ENCODE data around the gene TNIK.

Gene TNIK

GRCh38 chr3:171234298-171235010, 225.8 kb downstream of the TNIK start:
- Histone ChIP-seq H3K36me3 (ENCODE audit: insufficient read depth, low read length) (no peaks in the 10 kb centered on the region), H3K4me2 (ENCODE audit: low read length) (no peak overlapping the region), H3K27ac (ENCODE audit: low read depth, low read length, poor library complexity, severe bottlenecking) (no peak overlapping the region), H3F3A (ENCODE audit: insufficient read depth, low read length) (no peaks in the 10 kb centered on the region), H3K9me2 (ENCODE audit: low read depth, low read length) (no peaks in the 10 kb centered on the region), H3K9me3 (ENCODE audit: low read length) (no peaks in the 10 kb centered on the region), H2AFZ (ENCODE audit: low read length) (no peak overlapping the region), H3K4me1 (ENCODE audit: insufficient read depth, low read length, severe bottlenecking) (no peaks in the 10 kb centered on the region), H3K9ac (ENCODE audit: low read length) (no peak overlapping the region), H3K4me3 (ENCODE audit: low read depth, low read length, poor library complexity, severe bottlenecking) (no peak overlapping the region), H3K27me3 (ENCODE audit: insufficient read depth, low read length) (no peaks in the 10 kb centered on the region; the same call in 1 of the 2 replicates), H3K79me2 (ENCODE audit: insufficient read depth, low read length) (no peaks in the 10 kb centered on the region), H4K20me1 (ENCODE audit: insufficient read depth, low read length) (no peaks in the 10 kb centered on the region)
- TF ChIP-seq CTCF (IDR thresholded peaks at IDR 0.05; ENCODE audit: low read length): no peak
- no peak for TF ChIP-seq EZH2 (IDR thresholded peaks at IDR 0.05; ENCODE audit: borderline replicate concordance, low read length)

- no peak overlapping the region for H2AFZ ChIP-seq (ENCODE audit: low read length)
- no peaks in the 10 kb centered on the region; the same call in 1 of the 2 replicates for H3K9me2 ChIP-seq (ENCODE audit: low read depth, low read length)
- no peaks in the 10 kb centered on the region for H3K9me3 ChIP-seq (ENCODE audit: low read length)
- no peak overlapping the region for H3K4me2 ChIP-seq (ENCODE audit: low read length)
- H3F3A ChIP-seq (ENCODE audit: insufficient read depth, low read length): no peaks in the 10 kb centered on the region
- no peak overlapping the region for H3K9ac ChIP-seq (ENCODE audit: low read length)
- H3K4me1 ChIP-seq (ENCODE audit: insufficient read depth, low read length, severe bottlenecking): no peaks in the 10 kb centered on the region
- H3K27me3 ChIP-seq (ENCODE audit: insufficient read depth, low read length): no peaks in the 10 kb centered on the region; the same call in 1 of the 2 replicates
- no peaks in the 10 kb centered on the region for H4K20me1 ChIP-seq (ENCODE audit: insufficient read depth, low read length)
- H3K36me3 ChIP-seq (ENCODE audit: insufficient read depth, low read length): no peaks in the 10 kb centered on the region
- TF ChIP-seq CTCF (IDR thresholded peaks at IDR 0.05; ENCODE audit: low read length): no peak
- TF ChIP-seq EZH2 (IDR thresholded peaks at IDR 0.05; ENCODE audit: borderline replicate concordance, low read length): no peak
- no peak overlapping the region for H3K27ac ChIP-seq (ENCODE audit: low read depth, low read length, poor library complexity, severe bottlenecking)
- no peak overlapping the region for H3K4me3 ChIP-seq (ENCODE audit: low read depth, low read length, poor library complexity, severe bottlenecking)
- H3K79me2 ChIP-seq (ENCODE audit: insufficient read depth, low read length): no peaks in the 10 kb centered on the region
Measured at GRCh38 chr3:171231361-171231760, 228.8 kb downstream of the TNIK start.

DNA sequence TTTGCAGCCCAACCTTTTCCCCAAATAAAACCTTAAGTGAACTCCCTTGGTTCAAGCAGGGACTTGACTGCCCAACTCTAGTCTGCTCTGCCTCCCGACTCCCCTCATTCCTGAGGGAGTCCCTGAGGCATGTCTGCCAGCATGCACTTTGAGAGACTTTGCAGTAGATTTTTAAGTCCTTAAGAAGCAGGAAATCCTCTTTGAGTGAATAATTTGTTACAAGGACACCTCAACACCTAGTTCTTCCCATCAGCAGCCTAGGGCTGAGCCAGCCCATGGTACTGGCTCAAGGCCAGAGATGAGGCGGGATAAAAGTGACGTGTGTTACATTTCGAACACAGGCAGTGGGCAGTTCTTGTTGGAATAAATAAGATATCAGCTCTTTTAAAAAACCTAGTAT, 229.3 kb downstream of the TNIK start:
- Histone ChIP-seq H4K20me1 (ENCODE audit: insufficient read depth, low read length) (no peaks in the 10 kb centered on the region), H3K36me3 (ENCODE audit: insufficient read depth, low read length) (no peaks in the 10 kb centered on the region), H3K9ac (ENCODE audit: low read length) (no peak overlapping the region), H3F3A (ENCODE audit: insufficient read depth, low read length) (no peaks in the 10 kb centered on the region), H3K9me3 (ENCODE audit: low read length) (no peaks in the 10 kb centered on the region), H3K9me2 (ENCODE audit: low read depth, low read length) (no peaks in the 10 kb centered on the region; the same call in 1 of the 2 replicates), H3K4me3 (ENCODE audit: low read depth, low read length, poor library complexity, severe bottlenecking) (no peak overlapping the region), H3K27me3 (ENCODE audit: insufficient read depth, low read length) (no peaks in the 10 kb centered on the region; the same call in 1 of the 2 replicates), H3K27ac (ENCODE audit: low read depth, low read length, poor library complexity, severe bottlenecking) (no peak overlapping the region), H3K4me2 (ENCODE audit: low read length) (no peak overlapping the region), H3K4me1 (ENCODE audit: insufficient read depth, low read length, severe bottlenecking) (no peaks in the 10 kb centered on the region), H2AFZ (ENCODE audit: low read length) (no peak overlapping the region), H3K79me2 (ENCODE audit: insufficient read depth, low read length) (no peaks in the 10 kb centered on the region)
- TF ChIP-seq CTCF (IDR thresholded peaks at IDR 0.05; ENCODE audit: low read length): no peak
- no peak for TF ChIP-seq EZH2 (IDR thresholded peaks at IDR 0.05; ENCODE audit: borderline replicate concordance, low read length)

Measured in OCI-LY1 (cell line).